Liver (tissue), 3 donors: ENCODE results near the gene SYNGR1.

Experiments used
- GABPA ChIP-seq, 2 donors: IDR thresholded peaks in 1 of 2; conservative IDR thresholded peaks in 1 of 2; 2 replicates each; pipeline ENCODE4 v1.6.1; 2016; ENCODE audit warnings: antibody characterized with exemption in 2 of 2, mild to moderate bottlenecking in 1 of 2, moderate library complexity in 1 of 2
- TF ChIP-seq, protein P1 (sequence below): IDR thresholded peaks from 2 replicates; pipeline ENCODE4 v1.6.1; 2016; ENCODE audit warnings: antibody characterized with exemption
- TF ChIP-seq, protein P2 (sequence below): fragments of 150-350 bp; IDR thresholded peaks from 2 replicates; pipeline ENCODE4 v1.5.1; 2017; ENCODE audit warnings: improper control_type of control experiment, low read depth, low read length; ENCODE audit not compliant: missing input control
- TF ChIP-seq, protein P3 (sequence below): IDR thresholded peaks from 2 replicates; pipeline ENCODE4 v1.6.1; 2016; ENCODE audit warnings: antibody characterized with exemption
- TF ChIP-seq, protein P4 (sequence below): IDR thresholded peaks from 2 replicates; pipeline ENCODE4 v1.6.1; 2016; ENCODE audit warnings: antibody characterized with exemption, mild to moderate bottlenecking
- donor health status: healthy.
- donor health status: healthy.

DNA sequence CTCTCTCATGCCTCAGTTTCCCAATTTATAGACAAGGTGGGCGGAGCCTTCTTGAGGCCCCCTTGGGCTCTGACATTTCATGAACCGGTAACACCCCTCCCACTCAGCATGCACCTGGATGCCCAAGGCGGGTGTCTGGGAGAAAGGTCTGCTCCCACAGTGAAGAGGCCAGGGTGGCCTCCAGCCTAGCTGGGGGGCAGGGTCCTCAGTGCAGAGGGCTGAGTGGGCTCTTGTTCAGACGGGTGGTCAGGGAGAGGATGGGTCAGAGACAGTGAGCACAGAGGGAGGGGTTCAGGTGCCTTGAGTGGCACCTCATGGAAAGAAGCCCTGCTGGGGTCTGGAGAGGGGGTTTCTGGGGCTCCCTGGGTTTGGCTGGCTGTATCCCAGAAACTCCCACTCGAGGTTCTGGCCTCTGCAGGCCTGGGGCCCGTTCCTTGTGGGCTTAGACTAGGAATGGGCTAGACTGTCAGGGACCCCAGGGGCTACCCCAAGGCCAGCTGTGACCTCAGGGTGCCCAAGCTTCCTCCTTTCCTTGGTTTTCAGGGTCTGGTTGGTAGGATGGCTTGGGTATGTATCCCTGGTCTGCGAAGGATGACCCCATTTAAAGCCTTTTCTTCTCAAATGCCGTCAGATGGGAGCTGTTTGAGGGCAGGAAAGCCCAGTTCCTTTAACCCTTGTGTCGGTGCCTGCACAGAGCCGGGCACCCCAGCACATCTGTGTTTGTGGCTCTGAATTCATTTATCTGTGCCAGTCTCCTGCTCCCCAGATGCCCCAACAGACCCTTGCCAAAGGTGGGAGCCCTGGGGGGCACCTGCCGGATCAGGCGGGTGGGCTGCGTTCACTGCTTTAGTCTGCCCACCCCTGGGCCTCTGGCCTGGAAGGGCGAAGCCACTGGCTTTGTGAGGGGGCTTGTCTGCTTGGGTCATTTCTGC is 1.2 kb downstream of the SYNGR1 start:
- TF ChIP-seq, protein P1, sequence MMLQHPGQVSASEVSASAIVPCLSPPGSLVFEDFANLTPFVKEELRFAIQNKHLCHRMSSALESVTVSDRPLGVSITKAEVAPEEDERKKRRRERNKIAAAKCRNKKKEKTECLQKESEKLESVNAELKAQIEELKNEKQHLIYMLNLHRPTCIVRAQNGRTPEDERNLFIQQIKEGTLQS = no peak
- TF ChIP-seq GABPA (IDR thresholded peaks at IDR 0.05 in 1 of 2, conservative IDR thresholded peaks at IDR 0.05 in 1 of 2) = no peak
- TF ChIP-seq, protein P2, sequence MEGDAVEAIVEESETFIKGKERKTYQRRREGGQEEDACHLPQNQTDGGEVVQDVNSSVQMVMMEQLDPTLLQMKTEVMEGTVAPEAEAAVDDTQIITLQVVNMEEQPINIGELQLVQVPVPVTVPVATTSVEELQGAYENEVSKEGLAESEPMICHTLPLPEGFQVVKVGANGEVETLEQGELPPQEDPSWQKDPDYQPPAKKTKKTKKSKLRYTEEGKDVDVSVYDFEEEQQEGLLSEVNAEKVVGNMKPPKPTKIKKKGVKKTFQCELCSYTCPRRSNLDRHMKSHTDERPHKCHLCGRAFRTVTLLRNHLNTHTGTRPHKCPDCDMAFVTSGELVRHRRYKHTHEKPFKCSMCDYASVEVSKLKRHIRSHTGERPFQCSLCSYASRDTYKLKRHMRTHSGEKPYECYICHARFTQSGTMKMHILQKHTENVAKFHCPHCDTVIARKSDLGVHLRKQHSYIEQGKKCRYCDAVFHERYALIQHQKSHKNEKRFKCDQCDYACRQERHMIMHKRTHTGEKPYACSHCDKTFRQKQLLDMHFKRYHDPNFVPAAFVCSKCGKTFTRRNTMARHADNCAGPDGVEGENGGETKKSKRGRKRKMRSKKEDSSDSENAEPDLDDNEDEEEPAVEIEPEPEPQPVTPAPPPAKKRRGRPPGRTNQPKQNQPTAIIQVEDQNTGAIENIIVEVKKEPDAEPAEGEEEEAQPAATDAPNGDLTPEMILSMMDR = no peak
- TF ChIP-seq, protein P3, sequence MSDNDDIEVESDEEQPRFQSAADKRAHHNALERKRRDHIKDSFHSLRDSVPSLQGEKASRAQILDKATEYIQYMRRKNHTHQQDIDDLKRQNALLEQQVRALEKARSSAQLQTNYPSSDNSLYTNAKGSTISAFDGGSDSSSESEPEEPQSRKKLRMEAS = no peak
- TF ChIP-seq, protein P4, sequence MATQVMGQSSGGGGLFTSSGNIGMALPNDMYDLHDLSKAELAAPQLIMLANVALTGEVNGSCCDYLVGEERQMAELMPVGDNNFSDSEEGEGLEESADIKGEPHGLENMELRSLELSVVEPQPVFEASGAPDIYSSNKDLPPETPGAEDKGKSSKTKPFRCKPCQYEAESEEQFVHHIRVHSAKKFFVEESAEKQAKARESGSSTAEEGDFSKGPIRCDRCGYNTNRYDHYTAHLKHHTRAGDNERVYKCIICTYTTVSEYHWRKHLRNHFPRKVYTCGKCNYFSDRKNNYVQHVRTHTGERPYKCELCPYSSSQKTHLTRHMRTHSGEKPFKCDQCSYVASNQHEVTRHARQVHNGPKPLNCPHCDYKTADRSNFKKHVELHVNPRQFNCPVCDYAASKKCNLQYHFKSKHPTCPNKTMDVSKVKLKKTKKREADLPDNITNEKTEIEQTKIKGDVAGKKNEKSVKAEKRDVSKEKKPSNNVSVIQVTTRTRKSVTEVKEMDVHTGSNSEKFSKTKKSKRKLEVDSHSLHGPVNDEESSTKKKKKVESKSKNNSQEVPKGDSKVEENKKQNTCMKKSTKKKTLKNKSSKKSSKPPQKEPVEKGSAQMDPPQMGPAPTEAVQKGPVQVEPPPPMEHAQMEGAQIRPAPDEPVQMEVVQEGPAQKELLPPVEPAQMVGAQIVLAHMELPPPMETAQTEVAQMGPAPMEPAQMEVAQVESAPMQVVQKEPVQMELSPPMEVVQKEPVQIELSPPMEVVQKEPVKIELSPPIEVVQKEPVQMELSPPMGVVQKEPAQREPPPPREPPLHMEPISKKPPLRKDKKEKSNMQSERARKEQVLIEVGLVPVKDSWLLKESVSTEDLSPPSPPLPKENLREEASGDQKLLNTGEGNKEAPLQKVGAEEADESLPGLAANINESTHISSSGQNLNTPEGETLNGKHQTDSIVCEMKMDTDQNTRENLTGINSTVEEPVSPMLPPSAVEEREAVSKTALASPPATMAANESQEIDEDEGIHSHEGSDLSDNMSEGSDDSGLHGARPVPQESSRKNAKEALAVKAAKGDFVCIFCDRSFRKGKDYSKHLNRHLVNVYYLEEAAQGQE = no peak
